ENCODE measurements around the gene PRIM1. TPM values are rescaled to one million over a fixed set of nuclear protein-coding genes. Genes with fewer than 3 reads are reported as not detected.

PRIM1 gene
- total RNA-seq, 1 donor from 2014 or later = 47.3 TPM

GRCh38 chr12:56766535-56766934 is 14.4 kb upstream of the PRIM1 start:
- no peak overlapping the region for H3K27ac Mint-ChIP-seq (ENCODE audit: unreplicated experiment)
- no peak for TF ChIP-seq CTCF (conservative IDR thresholded peaks at IDR 0.05)
- no peak overlapping the region for H3K4me3 Mint-ChIP-seq
- peaks cover 4% of the 10 kb centered on the region for H3K4me1 Mint-ChIP-seq
- no peak for DNase-seq (ENCODE audit: low read depth, low spot score)
- H3K27me3 Mint-ChIP-seq (ENCODE audit: low read depth) = no peaks in the 10 kb centered on the region
- H3K9me3 Mint-ChIP-seq = no peaks in the 10 kb centered on the region
- H3K36me3 Mint-ChIP-seq (ENCODE audit: low read depth) = no peaks in the 10 kb centered on the region

- H3K4me1 Mint-ChIP-seq = peaks cover 4% of the 10 kb centered on the region
These were observed 11.9 kb upstream of the PRIM1 start for GRCh38 chr12:56763753-56764657.

DNA sequence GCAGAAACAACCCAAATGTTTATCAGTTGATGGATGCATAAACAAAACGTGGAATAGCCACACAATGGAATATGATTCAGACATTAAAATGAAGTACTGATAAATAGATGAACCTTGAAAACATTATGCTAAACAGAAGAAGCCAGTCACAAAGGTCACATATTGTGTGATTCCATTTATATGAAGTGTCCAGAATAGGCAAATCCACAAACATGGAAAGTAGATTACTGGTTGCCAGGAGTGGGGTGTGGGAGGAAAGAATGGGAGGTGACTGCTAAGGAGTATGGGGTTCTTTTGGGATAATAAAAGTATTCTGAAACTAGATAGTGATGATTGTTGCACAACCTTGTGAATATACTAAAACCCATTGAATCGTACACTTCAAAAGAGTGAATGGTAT is 9.7 kb upstream of the PRIM1 start:
- Mint-ChIP-seq H3K27me3 (ENCODE audit: low read depth) (no peaks in the 10 kb centered on the region), H3K36me3 (ENCODE audit: low read depth) (peaks cover 5% of the 10 kb centered on the region), H3K4me3 (no peak overlapping the region), H3K9me3 (peaks cover 12% of the 10 kb centered on the region), H3K27ac (ENCODE audit: unreplicated experiment) (no peak overlapping the region), H3K4me1 (peaks cover 4% of the 10 kb centered on the region)
- no peak for DNase-seq (ENCODE audit: low read depth, low spot score)
- no peak for TF ChIP-seq CTCF (conservative IDR thresholded peaks at IDR 0.05)

More at GRCh38 chr12:56763753-56764657, 11.9 kb upstream of the PRIM1 start:
- no peak overlapping the region for H3K27ac Mint-ChIP-seq (ENCODE audit: unreplicated experiment)
- TF ChIP-seq CTCF (conservative IDR thresholded peaks at IDR 0.05) = no peak
- no peak for DNase-seq (ENCODE audit: low read depth, low spot score)
- no peaks in the 10 kb centered on the region for H3K36me3 Mint-ChIP-seq (ENCODE audit: low read depth)
- H3K9me3 Mint-ChIP-seq = no peaks in the 10 kb centered on the region
- H3K4me3 Mint-ChIP-seq = no peak overlapping the region
- no peaks in the 10 kb centered on the region for H3K27me3 Mint-ChIP-seq (ENCODE audit: low read depth)

DNA sequence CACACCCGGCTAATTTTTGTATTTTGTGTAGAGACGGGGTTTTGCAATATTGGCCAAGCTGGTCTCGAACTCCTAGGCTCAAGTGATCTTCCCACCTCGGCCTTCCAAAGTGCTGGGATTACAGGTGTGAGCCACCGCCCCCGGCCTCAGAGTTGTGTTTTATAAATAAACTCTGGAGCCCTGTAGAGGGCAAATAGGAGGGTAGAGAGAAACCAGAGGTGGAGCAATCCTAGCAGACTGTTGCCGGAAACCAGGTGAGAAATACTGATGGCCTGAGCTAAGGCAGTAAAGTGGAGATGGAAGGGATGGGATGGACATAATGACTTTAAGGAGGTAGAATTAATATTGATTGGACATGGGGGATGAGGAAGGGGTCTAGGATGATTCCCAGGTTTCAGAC is 8.3 kb upstream of the PRIM1 start:
- H3K36me3 Mint-ChIP-seq (ENCODE audit: low read depth) = peaks cover 5% of the 10 kb centered on the region
- H3K27me3 Mint-ChIP-seq (ENCODE audit: low read depth) = no peaks in the 10 kb centered on the region
- H3K9me3 Mint-ChIP-seq = peaks cover 12% of the 10 kb centered on the region
- H3K4me3 Mint-ChIP-seq = no peak overlapping the region
- no peak for TF ChIP-seq CTCF (conservative IDR thresholded peaks at IDR 0.05)
- no peak overlapping the region for H3K27ac Mint-ChIP-seq (ENCODE audit: unreplicated experiment)
- no peak for DNase-seq (ENCODE audit: low read depth, low spot score)
- H3K4me1 Mint-ChIP-seq = peaks cover 4% of the 10 kb centered on the region

GRCh38 chr12:56759263-56759908 is 7.3 kb upstream of the PRIM1 start:
- DNase-seq (ENCODE audit: low read depth, low spot score) = no peak
- TF ChIP-seq CTCF (conservative IDR thresholded peaks at IDR 0.05) = no peak
- H3K9me3 Mint-ChIP-seq = peaks cover 12% of the 10 kb centered on the region
- H3K36me3 Mint-ChIP-seq (ENCODE audit: low read depth) = peaks cover 5% of the 10 kb centered on the region
- H3K27ac Mint-ChIP-seq (ENCODE audit: unreplicated experiment) = no peak overlapping the region
- H3K4me1 Mint-ChIP-seq = peaks cover 4% of the 10 kb centered on the region
- no peak overlapping the region for H3K4me3 Mint-ChIP-seq
- H3K27me3 Mint-ChIP-seq (ENCODE audit: low read depth) = no peaks in the 10 kb centered on the region

All from neural crest cell (in vitro differentiated cells).